OCI-LY3 (cell line): ENCODE results near the gene HGF.
"Not testable (repeated sequence)": the region's sequence is repeated elsewhere in the genome, so short reads cannot be mapped to it uniquely, and the experiment has no call there.

Experiments used
- H2AFZ ChIP-seq: fragments of 200-600, 300-600 bp; shearing (Covaris generic); 2 replicates; pipeline ENCODE4 v1.6.0; 2014; ENCODE audit warnings: antibody characterized with exemption, low read depth, low read length
- H3K27ac ChIP-seq: fragments of 200-600, 300-600 bp; sonication (generic); 2 replicates; pipeline ENCODE4 v1.5.1; 2014; ENCODE audit warnings: mild to moderate bottlenecking, low read length, moderate library complexity, mixed read lengths
- H3K27me3 ChIP-seq: fragments of 200-600, 300-600 bp; sonication (generic); 2 replicates; pipeline ENCODE4 v1.6.1; 2014; ENCODE audit warnings: low read depth, low read length, mixed read lengths
- H3K36me3 ChIP-seq: fragments of 200-600, 300-600 bp; sonication (generic); replicated peaks from 2 replicates; pipeline ENCODE3; 2014; ENCODE audit warnings: low read depth, low read length, mixed read lengths
- H3K4me1 ChIP-seq: fragments of 300-600, 200-600 bp; sonication (generic); 2 replicates; pipeline ENCODE4 v1.6.1; 2014; ENCODE audit warnings: low read length, mixed read lengths
- H3K4me2 ChIP-seq: fragments of 200-600, 300-600 bp; sonication (generic); 2 replicates; pipeline ENCODE4 v1.6.1; 2014; ENCODE audit warnings: low read length, mixed read lengths
- H3K4me3 ChIP-seq: fragments of 300-600, 200-600 bp; sonication (generic); 2 replicates; pipeline ENCODE4 v1.5.1; 2014; ENCODE audit warnings: antibody characterized with exemption, mild to moderate bottlenecking, low read length, moderate library complexity
- H3K79me2 ChIP-seq: fragments of 300-600, 200-600 bp; shearing (Covaris generic); 2 replicates; pipeline ENCODE4 v1.6.1; 2014; ENCODE audit warnings: mild to moderate bottlenecking, low read length, mixed read lengths
- H3K9ac ChIP-seq: fragments of 300-600, 200-600 bp; shearing (Covaris generic); 2 replicates; pipeline ENCODE4 v1.6.0; 2014; ENCODE audit warnings: mild to moderate bottlenecking, low read length, moderate library complexity
- H3K9me3 ChIP-seq: fragments of 200-600, 300-600 bp; shearing (Covaris generic); 2 replicates; pipeline ENCODE4 v1.6.1; 2014; ENCODE audit warnings: low read length, mixed read lengths; ENCODE audit not compliant: insufficient read depth
- H4K20me1 ChIP-seq: fragments of 200-600, 300-600 bp; sonication (generic); 2 replicates; pipeline ENCODE4 v1.6.1; 2016; ENCODE audit warnings: low read length, mixed read lengths; ENCODE audit not compliant: insufficient read depth
- EZH2phosphoT487 ChIP-seq: fragments of 200-600 bp; shearing (Covaris generic); IDR thresholded peaks from 2 replicates; pipeline ENCODE4 v1.6.1; 2018; ENCODE audit warnings: antibody characterized with exemption, mixed run types, low read depth
- TF ChIP-seq, protein P1 (sequence below): fragments of 200-600, 300-600 bp; sonication (generic); IDR thresholded peaks from 2 replicates; pipeline ENCODE4 v1.5.1; 2014; ENCODE audit warnings: antibody characterized with exemption, low read length, low read depth

HGF gene

GRCh38 chr7:81810476-81811155 lies 40.8 kb upstream of the HGF start:
- Histone ChIP-seq H3K27me3 (no peaks in the 10 kb centered on the region), H2AFZ (peak overlapping the region; percentile 71), H3K4me3 (no peak overlapping the region), H4K20me1 (no peaks in the 10 kb centered on the region), H3K9me3 (no peaks in the 10 kb centered on the region), H3K79me2 (no peaks in the 10 kb centered on the region), H3K27ac (peak overlapping the region; percentile 9; the same call in 1 of the 2 replicates), H3K9ac (no peak overlapping the region), H3K4me1 (peaks cover 36% of the 10 kb centered on the region), H3K4me2 (peak overlapping the region; percentile 30), H3K36me3 (no peaks in the 10 kb centered on the region)
- TF ChIP-seq EZH2phosphoT487 = no peak
- TF ChIP-seq, protein P1, sequence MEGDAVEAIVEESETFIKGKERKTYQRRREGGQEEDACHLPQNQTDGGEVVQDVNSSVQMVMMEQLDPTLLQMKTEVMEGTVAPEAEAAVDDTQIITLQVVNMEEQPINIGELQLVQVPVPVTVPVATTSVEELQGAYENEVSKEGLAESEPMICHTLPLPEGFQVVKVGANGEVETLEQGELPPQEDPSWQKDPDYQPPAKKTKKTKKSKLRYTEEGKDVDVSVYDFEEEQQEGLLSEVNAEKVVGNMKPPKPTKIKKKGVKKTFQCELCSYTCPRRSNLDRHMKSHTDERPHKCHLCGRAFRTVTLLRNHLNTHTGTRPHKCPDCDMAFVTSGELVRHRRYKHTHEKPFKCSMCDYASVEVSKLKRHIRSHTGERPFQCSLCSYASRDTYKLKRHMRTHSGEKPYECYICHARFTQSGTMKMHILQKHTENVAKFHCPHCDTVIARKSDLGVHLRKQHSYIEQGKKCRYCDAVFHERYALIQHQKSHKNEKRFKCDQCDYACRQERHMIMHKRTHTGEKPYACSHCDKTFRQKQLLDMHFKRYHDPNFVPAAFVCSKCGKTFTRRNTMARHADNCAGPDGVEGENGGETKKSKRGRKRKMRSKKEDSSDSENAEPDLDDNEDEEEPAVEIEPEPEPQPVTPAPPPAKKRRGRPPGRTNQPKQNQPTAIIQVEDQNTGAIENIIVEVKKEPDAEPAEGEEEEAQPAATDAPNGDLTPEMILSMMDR = no peak

DNA sequence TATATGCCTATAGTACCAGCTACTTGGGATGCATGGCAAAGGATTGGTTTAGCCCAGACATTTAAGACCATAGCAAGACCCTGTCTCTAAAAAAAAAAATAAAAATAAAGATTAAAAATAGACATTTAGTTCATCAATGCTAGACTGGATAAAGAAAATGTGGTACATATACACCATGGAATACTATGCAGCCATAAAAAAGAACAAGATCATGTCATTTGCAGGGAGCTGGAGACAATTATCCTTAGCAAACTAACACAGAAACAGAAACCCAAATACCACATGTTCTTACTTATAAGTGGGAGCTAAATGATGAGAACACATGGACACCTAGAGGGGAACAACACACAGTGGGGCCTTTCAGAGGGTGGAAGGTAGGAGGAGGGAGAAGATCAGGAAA lies 38.5 kb upstream of the HGF start:
- not testable (repeated sequence) for H3K9ac ChIP-seq, H2AFZ ChIP-seq, H3K79me2 ChIP-seq, H3K9me3 ChIP-seq, H3K27ac ChIP-seq, H3K4me3 ChIP-seq, H3K27me3 ChIP-seq, H3K4me2 ChIP-seq, H4K20me1 ChIP-seq, H3K36me3 ChIP-seq
- H3K4me1 ChIP-seq = peaks cover 35% of the 10 kb centered on the region

GRCh38 chr7:81803267-81803666 lies 33.4 kb upstream of the HGF start:
- H3K27me3 ChIP-seq = no peaks in the 10 kb centered on the region
- no peak overlapping the region for H3K4me3 ChIP-seq
- H2AFZ ChIP-seq = peak overlapping the region; percentile 46; the same call in 1 of the 2 replicates
- TF ChIP-seq, protein P1 = no peak
- no peak for TF ChIP-seq EZH2phosphoT487
- H3K4me2 ChIP-seq = peak overlapping the region; percentile 38; the same call in 1 of the 2 replicates
- no peak overlapping the region for H3K9ac ChIP-seq
- H3K4me1 ChIP-seq = peaks cover 6% of the 10 kb centered on the region
- no peaks in the 10 kb centered on the region for H3K36me3 ChIP-seq
- H3K79me2 ChIP-seq = no peaks in the 10 kb centered on the region
- no peaks in the 10 kb centered on the region for H3K9me3 ChIP-seq
- H3K27ac ChIP-seq = no peak overlapping the region
- no peaks in the 10 kb centered on the region for H4K20me1 ChIP-seq

- Histone ChIP-seq H3K9ac (no peak overlapping the region), H3K4me3 (no peak overlapping the region), H3K4me1 (peaks cover 6% of the 10 kb centered on the region), H3K27me3 (no peaks in the 10 kb centered on the region), H2AFZ (no peak overlapping the region), H3K4me2 (no peak overlapping the region), H4K20me1 (no peaks in the 10 kb centered on the region), H3K9me3 (no peaks in the 10 kb centered on the region), H3K27ac (no peak overlapping the region), H3K36me3 (no peaks in the 10 kb centered on the region), H3K79me2 (no peaks in the 10 kb centered on the region)
- TF ChIP-seq, protein P1 = no peak
- no peak for TF ChIP-seq EZH2phosphoT487
Observed at GRCh38 chr7:81802251-81802650, 32.4 kb upstream of the HGF start.
